ENCODE data around the gene KIF23.

- TF ChIP-seq POLR2A (IDR thresholded peaks at IDR 0.05; ENCODE audit: low read length) (no peak), GATA1 (IDR thresholded peaks at IDR 0.05; ENCODE audit: low read depth, low read length) (no peak)
Measured at GRCh38 chr15:69478259-69478781, 64.2 kb downstream of the KIF23 start.
